ENCODE data around the gene GLRA1. TPM values are rescaled to one million over a fixed set of nuclear protein-coding genes. Genes with fewer than 3 reads are reported as not detected.
"Not testable (repeated sequence)": the region's sequence is repeated elsewhere in the genome, so short reads cannot be mapped to it uniquely, and the experiment has no call there.

Gene GLRA1
- total RNA-seq, 1 donor from 2014 or later, result not detected

DNA sequence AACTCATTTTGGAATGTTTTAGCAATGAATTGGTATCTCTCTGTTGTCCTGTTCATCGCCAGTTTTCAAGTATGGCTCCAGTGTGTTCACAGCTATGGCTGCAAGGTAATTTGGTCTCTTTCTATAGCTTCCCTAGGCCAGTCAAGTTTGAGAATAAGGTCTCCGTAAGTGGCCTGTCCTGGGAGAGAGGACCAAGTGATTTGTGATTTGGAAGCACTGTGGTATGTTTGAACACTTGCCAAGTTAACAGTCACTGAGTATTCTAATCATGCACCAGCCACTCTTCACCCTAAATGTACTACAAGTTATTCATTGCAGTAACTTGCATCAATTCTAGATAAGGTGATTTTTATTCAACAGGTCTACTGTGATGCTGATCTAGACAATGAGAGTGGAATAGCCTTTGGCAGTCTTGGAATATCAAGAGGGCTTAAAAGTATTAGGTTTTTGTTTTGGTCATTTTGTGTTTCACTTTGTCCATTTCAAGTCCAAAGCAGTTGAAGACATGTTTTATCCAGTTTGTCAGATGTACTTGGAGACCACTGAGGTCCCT lies 111.8 kb downstream of the GLRA1 start:
- DNase-seq, result no peak

DNA sequence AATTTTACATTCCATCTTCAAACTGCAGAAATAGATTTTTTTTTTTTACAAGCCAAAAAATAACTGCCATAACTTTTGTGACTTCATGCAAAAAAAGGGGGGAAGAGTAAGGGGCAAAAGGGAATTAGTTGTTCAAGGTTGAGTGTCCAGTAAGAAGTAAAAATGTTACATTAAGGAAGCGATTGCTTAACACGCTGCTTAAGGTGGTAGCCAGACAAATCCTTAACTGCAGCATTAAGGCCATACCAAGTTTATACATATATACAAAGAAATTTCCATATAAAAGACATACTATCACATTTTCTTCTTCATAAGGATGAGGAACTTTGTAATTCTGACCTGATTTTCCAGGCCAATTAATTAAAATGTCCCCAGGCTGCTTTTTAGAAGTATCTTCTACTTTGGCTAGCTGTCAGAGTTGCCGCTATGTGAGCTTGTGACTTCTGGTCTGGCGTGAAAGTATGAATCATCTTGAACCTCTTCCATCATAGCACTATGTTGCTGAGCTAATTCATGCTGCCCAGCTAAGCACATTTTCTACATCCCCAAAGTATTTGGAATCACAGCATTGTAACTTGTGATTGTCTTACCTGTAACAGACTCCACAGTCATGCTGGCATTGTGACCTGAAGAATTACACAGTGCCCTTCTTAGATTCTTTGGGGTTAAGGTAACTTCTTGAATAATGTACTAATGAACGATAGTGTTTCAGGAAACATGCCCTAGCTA lies 112.9 kb downstream of the GLRA1 start:
- no peak for DNase-seq

DNA sequence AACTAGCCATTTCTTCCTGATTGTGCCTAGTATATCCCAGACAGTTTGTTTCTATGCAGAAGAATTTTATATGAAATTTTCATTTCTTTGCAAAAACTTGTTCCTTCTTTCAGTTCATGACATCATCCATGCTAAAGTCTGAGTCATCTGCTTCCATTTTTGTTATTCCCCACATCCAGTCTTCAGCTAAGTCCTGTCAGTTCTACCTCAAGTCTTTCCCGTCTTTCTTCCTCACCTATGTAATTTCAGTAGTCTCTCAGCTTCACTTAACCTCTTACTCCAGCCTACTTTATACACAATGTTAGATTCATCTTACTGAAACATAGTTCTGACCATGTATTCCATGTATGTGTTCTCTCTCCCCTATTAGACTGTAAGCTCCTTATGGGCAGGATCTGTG lies 113.8 kb downstream of the GLRA1 start:
- DNase-seq, result no peak

DNA sequence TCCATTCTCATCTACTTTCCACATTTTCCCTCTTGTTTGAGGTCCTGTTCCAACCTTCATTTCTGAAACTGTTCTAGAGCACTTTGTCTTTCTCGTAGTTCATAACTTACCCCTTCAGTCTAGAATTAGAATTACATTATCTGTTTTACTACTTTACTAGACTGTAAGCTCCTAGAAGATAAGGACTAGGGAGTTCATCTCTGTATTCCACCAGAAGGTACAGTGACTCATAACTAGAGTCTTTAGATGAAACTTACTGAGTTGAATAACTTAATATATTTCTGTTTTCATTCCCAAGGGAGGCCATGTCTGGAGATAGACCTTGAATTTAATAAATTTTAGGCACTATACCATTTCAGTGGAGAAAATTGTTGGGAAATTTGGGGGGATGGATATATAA lies 114.2 kb downstream of the GLRA1 start:
- DNase-seq, result no peak

DNA sequence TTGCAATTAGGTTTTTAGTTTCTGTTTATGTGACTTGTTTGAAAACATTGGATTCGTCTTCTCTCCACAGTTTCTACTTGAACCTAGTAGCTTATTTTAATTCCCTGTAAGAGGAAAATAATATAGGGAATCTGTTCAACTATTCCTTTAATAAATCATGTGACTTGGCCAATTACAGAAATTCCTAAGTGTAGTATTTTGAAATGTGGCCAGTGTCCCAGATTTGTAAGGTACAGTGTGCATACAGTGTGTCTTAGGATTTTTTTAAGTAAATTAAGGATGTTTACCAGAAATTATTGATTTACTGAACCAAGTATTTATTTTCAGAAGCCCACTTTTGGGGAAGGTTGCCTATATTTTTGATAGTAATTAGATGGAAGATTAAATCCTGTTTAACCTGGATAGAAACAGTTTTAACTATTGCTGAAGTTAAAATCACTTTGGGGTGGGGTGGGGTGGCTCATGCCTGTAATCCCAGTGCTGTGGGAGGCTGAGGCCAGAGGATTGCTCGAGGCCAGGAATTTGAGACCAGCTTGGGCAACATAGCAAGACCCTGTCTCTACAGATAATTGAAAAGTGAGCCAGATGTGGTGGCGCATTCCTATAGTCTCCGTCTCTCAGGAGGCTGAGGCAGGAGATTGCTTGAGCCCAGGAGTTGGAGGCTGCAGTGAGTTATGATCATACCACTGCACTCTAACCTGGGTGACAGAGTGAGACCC lies 116.0 kb downstream of the GLRA1 start:
- DNase-seq, result no peak

DNA sequence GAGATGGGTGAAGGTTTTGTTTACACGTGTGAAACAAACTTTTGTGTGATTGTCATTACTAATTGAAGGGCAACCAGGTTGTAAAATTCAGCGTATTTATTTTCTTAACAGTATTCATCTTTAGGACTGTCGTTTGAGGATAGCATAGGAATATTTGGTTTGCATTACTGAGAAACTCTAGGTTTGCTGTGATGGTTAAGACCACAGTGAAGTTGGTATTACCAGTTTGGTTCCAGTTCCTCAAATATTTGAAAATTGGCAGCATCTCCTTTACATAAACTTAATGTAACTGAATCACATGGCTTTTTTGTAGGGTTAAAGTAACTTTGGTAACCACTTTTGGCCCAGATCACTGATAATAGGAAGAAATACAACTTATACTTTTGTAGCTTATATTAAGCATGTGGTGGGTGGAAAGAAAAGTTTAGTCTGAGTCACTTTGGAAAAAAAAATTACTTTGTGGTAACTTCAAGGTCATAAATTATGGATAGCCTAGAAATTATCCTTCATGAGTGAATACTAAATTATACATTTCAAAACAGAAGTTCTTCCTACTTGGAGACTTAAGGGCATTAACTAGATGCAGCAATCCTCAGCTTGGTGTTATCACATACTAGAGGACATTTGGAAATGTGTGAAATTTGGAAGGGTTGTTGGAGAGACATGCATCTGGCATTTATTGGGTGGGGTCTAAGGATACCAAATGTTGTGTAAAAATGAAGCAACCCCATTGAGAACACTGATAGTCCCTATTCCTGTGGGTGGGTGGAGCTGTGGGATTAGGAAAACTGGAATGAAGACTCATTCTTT lies 119.0 kb downstream of the GLRA1 start:
- no peak for DNase-seq

DNA sequence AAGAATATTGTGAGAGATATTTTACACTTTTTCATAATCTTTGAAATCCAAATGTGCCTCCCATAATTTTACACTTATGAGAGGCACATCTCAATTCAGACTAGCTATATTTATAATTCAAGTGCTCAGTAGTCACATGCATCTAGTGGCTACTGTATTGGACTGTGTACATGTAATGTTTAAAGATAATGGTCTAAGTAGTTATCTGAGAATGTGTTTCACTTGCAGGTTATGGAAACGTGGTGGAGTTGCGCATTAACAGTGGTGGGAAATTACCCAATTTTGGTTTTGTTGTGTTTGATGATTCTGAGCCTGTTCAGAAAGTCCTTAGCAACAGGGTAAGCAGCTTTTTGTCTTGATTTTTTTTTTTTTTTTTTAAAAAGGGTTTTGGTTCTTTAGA lies 124.1 kb downstream of the GLRA1 start:
- no peak for DNase-seq

DNA sequence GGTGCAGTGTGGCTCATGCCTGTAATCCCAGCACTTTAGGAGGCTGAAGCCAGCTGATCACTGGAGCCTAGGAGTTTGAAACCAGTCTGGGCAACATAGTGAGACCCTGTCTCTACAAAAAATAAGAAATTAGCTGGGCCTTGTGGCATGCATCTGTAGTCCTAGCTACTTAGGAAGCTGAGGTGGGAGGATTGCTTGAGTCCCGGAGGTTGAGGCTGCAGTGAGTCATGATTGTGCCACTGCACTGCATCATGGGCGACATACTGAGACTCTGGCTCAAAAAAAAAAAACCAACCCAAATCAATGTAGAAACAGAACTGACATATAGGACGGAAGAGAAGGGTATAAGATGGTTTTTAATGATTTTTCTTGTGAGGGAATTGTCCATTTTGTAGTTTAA lies 125.2 kb downstream of the GLRA1 start:
- no peak for DNase-seq

DNA sequence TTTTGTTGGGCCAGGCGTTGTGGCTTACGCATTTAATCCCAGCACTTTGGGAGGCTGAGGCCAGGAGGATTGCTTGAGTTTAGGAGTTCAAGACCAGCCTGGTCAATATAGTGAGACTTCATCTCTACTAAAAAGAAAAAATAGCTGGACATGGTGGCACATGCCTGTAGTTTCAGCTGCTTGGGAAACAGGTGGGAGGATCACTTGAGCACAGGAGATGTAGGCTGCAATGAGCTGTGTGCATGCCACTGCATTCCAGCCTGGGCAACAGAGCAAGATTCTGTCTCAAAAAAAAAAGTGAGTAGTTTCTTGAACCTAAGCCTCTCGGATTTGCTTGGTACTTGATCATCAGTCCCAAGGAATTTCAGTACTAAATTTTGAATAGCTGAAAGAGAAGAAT lies 126.0 kb downstream of the GLRA1 start:
- no peak for DNase-seq

DNA sequence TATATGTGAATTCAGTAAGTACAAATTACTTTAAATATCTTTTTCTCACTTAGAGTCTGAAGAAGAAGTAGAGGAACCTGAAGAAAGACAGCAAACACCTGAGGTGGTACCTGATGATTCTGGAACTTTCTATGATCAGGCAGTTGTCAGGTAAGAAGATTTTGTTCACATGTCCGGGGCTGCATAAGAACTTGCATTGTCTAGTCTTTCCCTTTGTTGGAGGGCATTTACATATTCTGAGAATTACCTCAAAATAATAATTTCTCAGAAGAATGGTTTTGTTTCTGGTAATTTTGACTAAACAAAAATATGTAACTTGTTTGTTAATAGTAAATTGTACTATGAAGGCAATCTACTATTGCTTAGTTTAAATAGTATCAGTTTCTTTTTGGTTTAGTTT lies 129.2 kb downstream of the GLRA1 start:
- no peak for DNase-seq

DNA sequence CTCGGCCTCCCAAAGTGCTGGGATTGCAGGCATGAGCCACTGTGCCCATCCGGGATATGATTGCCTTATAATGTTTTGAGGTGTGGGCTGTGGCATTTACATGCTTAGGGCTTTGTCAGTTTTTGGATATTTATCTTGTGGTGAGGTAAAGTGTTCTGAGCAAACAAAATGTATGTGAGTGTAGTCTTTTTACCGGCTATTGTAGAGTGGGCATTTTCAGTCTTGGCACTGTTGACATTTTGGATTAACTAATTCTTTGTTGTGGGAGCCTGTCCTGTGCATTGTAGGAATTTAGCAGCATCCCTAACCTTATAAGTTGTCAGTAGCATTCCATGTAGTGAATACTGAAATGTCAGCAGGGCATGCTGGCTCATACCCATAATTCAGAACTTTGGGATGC lies 131.3 kb downstream of the GLRA1 start:
- DNase-seq, result no peak

DNA sequence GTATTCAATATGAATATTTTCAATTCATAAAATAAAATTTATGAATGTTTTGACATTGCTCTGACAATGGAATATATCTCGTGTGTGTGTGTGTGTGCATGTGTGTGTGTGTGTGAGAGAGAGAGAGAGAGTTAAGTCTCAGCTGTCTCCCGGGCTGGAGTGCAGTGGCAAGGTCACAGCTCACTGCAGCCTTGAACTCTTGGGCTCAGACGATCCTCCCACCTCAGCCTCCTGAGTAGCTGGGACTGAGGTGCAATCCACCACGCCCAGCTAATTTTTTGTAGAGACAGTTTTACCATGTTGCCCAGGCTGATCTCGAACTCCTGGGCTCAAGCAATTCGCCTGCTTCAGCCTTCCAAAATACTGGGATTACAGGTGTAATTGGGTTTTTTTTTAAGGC lies 136.8 kb downstream of the GLRA1 start:
- no peak for DNase-seq

DNA sequence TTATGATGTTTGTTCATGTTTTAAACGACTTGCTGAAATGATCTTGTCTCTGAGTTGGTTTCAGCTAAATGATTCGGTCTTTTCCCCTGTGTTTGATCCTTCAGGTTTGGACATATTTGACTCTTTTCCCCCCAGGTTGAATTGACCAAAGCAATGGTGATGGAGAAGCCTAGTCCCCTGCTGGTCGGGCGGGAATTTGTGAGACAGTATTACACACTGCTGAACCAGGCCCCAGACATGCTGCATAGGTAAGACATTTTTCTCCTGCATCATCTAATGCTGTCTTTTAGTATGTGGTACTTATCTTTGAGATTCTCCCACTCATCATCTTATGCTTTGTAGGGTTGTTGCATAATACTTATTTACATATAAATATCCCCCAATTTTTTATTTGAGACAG lies 138.2 kb downstream of the GLRA1 start:
- no peak for DNase-seq

DNA sequence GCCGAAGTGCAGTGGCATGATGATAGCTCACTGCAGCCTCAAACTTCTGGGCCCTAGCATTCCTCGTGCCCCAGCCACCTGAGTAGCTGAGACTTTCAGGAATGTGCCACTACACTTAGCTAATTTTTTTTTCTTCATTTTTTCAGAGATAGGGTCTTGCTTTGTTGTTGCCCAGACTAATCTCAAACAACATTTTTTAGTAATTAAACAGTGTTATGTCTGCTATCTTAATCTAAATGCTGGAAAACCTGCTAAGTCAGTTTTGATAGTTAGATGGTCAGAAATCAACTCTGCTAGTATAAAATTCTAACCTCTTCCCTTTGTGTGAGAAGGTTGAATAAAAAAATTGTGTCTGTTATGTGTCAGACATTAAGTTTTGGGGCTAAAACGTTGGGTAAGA lies 140.5 kb downstream of the GLRA1 start:
- no peak for DNase-seq

DNA sequence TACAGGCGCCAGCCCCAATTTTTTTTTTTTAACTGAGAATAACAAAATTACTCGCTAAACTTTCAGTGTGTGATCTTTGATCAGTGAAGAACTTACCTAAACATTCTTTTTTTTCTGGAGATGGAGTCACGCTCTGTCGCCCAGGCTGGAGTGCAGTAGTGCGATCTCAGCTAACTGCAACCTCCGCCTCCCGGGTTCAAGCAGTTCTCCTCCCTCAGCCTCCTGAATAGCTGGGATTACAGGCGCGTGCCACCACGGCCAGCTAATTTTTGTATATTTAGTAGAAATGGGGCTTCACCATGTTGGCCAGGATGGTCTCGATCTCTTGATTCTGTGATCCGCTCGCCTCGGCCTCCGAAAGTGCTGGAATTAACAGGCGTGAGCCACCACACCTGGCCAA lies 141.0 kb downstream of the GLRA1 start:
- not testable (repeated sequence) for DNase-seq

DNA sequence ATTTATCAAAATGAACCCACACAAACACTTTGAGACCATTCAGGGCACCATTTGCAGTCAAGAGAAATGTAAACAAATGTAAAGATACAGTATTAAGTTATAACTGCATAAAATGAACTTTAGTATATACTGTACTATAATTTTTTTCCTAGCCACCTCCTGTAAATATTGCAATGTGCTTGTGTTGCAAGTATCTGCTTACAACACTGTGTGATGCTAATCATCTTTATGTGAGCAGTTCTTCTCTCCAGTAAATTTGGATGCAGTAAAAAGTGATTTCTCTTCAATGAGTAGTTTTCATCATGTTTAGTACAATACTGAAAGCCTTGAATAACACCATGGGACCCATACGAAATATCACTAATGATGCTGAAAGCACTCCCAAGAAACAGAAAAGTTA lies 143.4 kb downstream of the GLRA1 start:
- DNase-seq, result no peak

DNA sequence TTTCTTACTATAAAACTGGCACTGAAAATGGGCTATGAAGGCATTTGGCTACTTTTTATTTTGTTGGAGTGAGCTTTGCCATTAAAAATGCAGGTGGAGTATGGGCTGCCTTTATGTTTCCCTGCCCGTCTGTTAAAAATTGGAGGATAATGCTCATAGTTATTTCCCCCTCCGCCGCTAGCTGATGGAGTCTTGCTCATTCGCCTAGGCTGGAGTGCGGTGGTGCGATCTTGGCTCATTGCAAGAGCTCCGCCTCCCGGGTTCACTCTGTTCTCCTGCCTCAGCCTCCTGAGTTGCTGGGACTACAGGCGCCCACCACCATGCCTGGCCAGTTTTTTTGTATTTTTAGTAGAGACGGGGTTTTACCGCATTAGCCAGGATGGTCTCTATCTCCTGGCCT lies 144.3 kb downstream of the GLRA1 start:
- DNase-seq, result no peak

DNA sequence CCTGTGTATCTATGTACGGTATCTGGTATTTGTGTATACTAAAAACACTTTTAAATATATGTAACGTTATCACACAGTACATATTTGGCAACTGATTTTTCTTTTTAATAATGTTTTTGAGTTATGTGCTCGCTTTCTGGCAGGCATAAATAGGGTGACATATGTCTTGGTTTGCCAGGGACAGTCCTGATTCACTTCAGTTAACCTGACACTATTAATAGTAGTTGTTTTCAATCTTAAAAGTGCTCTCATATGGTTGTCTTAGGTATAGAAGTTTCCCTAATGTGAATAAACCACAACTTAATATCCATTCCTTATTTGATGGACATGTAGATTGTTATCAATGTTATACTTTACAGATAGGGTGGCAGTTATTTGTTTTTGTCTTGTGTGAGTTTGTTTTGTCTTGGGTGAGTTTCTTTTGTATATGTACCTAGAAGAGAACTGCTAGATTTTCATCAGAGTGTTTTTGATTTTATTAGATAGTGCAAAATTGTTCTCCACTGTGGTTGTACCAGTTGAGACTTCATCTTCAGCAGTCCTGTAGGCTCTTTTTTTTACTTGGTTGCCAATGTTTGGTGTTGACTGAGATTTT lies 145.0 kb downstream of the GLRA1 start:
- no peak for DNase-seq

DNA sequence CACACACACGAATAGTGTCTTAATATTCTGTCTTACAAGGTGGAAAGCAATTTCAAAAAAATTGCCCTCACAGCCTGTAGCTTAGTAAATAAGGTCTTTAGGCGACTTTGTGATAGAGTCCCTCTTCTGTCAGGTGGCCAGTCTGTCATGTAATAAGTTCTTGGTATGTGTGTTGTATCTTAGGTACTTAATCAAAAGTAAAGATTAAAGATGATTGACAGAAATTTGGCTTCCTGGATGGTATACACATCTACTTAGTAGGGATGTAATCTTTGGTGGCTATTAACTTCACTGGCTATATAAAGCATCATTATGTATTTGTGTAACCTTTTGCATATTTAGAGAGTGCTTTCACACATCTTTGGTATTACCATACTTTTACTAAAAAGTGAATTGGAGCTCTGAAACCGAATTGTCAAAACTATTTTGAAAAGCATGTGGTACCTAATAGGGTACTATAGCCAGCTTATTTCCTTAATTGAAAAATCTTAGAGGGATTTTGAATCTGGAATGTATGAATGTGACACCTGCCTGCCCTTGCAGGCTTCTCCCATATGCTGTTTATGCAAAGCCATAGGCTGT lies 149.5 kb downstream of the GLRA1 start:
- DNase-seq, result no peak

DNA sequence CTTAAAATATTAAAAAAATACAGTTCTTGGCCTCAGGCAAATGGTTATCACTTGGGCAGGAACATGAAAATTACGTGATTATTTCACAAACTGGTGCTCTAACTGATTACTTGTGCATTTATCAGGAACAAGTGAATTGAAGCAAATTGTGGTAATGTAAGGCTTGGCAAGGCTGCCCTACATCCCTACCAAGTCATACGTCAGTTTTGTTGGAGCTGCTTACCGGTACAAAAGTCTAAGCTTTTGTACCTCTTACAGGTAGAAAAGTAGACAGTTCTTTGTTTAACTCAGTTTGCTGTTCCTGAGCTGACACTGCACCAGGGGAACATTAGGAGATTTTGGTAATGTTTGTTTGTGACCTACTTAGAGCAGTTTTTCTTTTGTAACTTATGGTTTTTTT lies 150.7 kb downstream of the GLRA1 start:
- no peak for DNase-seq

DNA sequence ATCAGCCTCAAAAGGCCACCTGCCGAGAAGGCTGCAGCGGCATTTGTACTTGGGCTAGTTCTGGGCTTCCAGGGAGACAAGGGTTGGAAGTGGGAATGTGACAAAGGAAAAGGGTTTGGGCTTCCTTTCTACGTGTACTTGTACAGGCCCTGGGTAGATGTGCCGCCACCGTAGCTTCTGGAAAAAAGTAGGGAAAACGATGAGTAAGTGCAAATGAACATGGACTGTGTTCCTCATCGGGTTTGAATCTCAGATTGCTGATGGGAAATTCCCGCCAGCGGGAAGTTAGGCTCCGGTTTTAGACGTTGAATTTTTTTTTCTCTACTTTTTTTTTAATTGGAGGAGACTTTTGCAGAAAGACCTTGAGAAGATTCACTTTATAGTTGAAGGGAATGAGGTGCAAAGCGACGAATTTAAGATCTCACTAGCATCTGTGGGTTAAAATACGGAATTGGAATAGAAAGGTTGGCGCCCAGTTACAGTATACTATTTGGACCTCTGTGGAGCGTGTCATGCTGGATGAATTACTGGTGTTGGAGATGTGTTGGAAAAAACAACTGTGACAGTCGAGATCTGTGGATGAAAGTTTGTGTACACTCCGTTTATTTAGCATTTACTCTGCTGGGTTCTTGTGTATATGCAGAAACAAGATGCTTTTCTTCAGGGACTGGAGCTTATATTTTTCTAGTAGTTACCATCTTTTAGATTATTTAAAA lies 151.6 kb downstream of the GLRA1 start:
- peak; percentile 30 for DNase-seq
